ENCODE measurements around the gene MGLL.

MGLL gene

GRCh38 chr3:127785711-127786265 lies 36.5 kb downstream of the MGLL start:
- no peak overlapping the region for H3K4me2 ChIP-seq (ENCODE audit: low read depth, low read length, poor library complexity, severe bottlenecking)
- H3F3A ChIP-seq (ENCODE audit: insufficient read depth) = no peaks in the 10 kb centered on the region
- no peak overlapping the region for H2AFZ ChIP-seq (ENCODE audit: low read depth, low read length, severe bottlenecking)
- TF ChIP-seq CTCF (IDR thresholded peaks at IDR 0.05; ENCODE audit: insufficient read depth, low read length, poor library complexity, severe bottlenecking) (no peak), EZH2phosphoT487 (conservative IDR thresholded peaks at IDR 0.05; ENCODE audit: low read length) (no peak)
- H3K27me3 ChIP-seq (ENCODE audit: low read length) = no peaks in the 10 kb centered on the region
- no peaks in the 10 kb centered on the region for H3K9me2 ChIP-seq (replicated peaks; ENCODE audit: insufficient read depth, low read length)
- H3K36me3 ChIP-seq (ENCODE audit: low read length) = no peaks in the 10 kb centered on the region
- no peak overlapping the region for H3K4me3 ChIP-seq (ENCODE audit: insufficient read depth, low read length, poor library complexity, severe bottlenecking)
- H3K27ac ChIP-seq (ENCODE audit: low read depth, low read length) = no peak overlapping the region
- H3K9ac ChIP-seq (ENCODE audit: low read length) = no peak overlapping the region
- no peaks in the 10 kb centered on the region for H3K79me2 ChIP-seq (ENCODE audit: insufficient read depth, low read length)
- no peaks in the 10 kb centered on the region for H4K20me1 ChIP-seq (ENCODE audit: low read depth, low read length)
- no peaks in the 10 kb centered on the region for H3K9me3 ChIP-seq (ENCODE audit: insufficient read depth, low read length)

- H3K4me3 ChIP-seq (ENCODE audit: insufficient read depth, low read length, poor library complexity, severe bottlenecking) = no peak overlapping the region
- H3K9ac ChIP-seq (ENCODE audit: low read length) = no peak overlapping the region
- no peaks in the 10 kb centered on the region for H4K20me1 ChIP-seq (ENCODE audit: low read depth, low read length)
- no peaks in the 10 kb centered on the region for H3F3A ChIP-seq (ENCODE audit: insufficient read depth)
- H3K36me3 ChIP-seq (ENCODE audit: low read length) = no peaks in the 10 kb centered on the region
- TF ChIP-seq CTCF (IDR thresholded peaks at IDR 0.05; ENCODE audit: insufficient read depth, low read length, poor library complexity, severe bottlenecking) = no peak
- TF ChIP-seq EZH2phosphoT487 (conservative IDR thresholded peaks at IDR 0.05; ENCODE audit: low read length) = no peak
- H3K9me2 ChIP-seq (replicated peaks; ENCODE audit: insufficient read depth, low read length) = no peaks in the 10 kb centered on the region
- no peak overlapping the region for H2AFZ ChIP-seq (ENCODE audit: low read depth, low read length, severe bottlenecking)
- no peak overlapping the region for H3K4me2 ChIP-seq (ENCODE audit: low read depth, low read length, poor library complexity, severe bottlenecking)
- no peaks in the 10 kb centered on the region for H3K79me2 ChIP-seq (ENCODE audit: insufficient read depth, low read length)
- H3K27me3 ChIP-seq (ENCODE audit: low read length) = no peaks in the 10 kb centered on the region
- no peaks in the 10 kb centered on the region for H3K9me3 ChIP-seq (ENCODE audit: insufficient read depth, low read length)
- no peak overlapping the region for H3K27ac ChIP-seq (ENCODE audit: low read depth, low read length)
These were observed 37.2 kb downstream of the MGLL start for GRCh38 chr3:127784865-127785710.

- no peak overlapping the region for H3K4me2 ChIP-seq (ENCODE audit: low read depth, low read length, poor library complexity, severe bottlenecking)
- H3K27ac ChIP-seq (ENCODE audit: low read depth, low read length) = no peak overlapping the region
- no peaks in the 10 kb centered on the region for H3K79me2 ChIP-seq (ENCODE audit: insufficient read depth, low read length)
- no peak overlapping the region for H3K9ac ChIP-seq (ENCODE audit: low read length)
- H3K27me3 ChIP-seq (ENCODE audit: low read length) = no peaks in the 10 kb centered on the region
- no peaks in the 10 kb centered on the region for H3F3A ChIP-seq (ENCODE audit: insufficient read depth)
- no peaks in the 10 kb centered on the region for H3K36me3 ChIP-seq (ENCODE audit: low read length)
- no peak for TF ChIP-seq CTCF (IDR thresholded peaks at IDR 0.05; ENCODE audit: insufficient read depth, low read length, poor library complexity, severe bottlenecking)
- TF ChIP-seq EZH2phosphoT487 (conservative IDR thresholded peaks at IDR 0.05; ENCODE audit: low read length) = no peak
- no peaks in the 10 kb centered on the region for H3K9me2 ChIP-seq (replicated peaks; ENCODE audit: insufficient read depth, low read length)
- H3K9me3 ChIP-seq (ENCODE audit: insufficient read depth, low read length) = no peaks in the 10 kb centered on the region
- no peak overlapping the region for H3K4me3 ChIP-seq (ENCODE audit: insufficient read depth, low read length, poor library complexity, severe bottlenecking)
- H4K20me1 ChIP-seq (ENCODE audit: low read depth, low read length) = no peaks in the 10 kb centered on the region
- no peak overlapping the region for H2AFZ ChIP-seq (ENCODE audit: low read depth, low read length, severe bottlenecking)
These were observed 38.0 kb downstream of the MGLL start for GRCh38 chr3:127784283-127784682.
